Mesendoderm (in vitro differentiated cells): ENCODE data around the gene SUSD3.
A peak's percentile ranks its signal among the peaks of the same experiment; 100 is the strongest.

Source experiments
- DNase-seq: peaks from one replicate; pipeline ENCODE4 v3.0.0; 2013
- H2AK5ac ChIP-seq: 2 replicates; pipeline ENCODE4 v1.6.1; 2013; ENCODE audit warnings: low read length, inconsistent platforms
- H2BK120ac ChIP-seq: 2 replicates; pipeline ENCODE4 v1.6.1; 2013; ENCODE audit warnings: low read depth, mild to moderate bottlenecking, low read length, moderate library complexity, mixed read lengths
- H2BK15ac ChIP-seq: replicated peaks from 2 replicates; pipeline ENCODE4 v1.6.1; 2013; ENCODE audit warnings: low read depth, mild to moderate bottlenecking, moderate library complexity
- H2BK5ac ChIP-seq: 2 replicates; pipeline ENCODE4 v1.6.1; 2013; ENCODE audit warnings: low read length, inconsistent platforms
- H3K18ac ChIP-seq: 2 replicates; pipeline ENCODE4 v1.6.1; 2013; ENCODE audit warnings: mild to moderate bottlenecking, low read length, mixed read lengths
- H3K23ac ChIP-seq: one replicate; pipeline ENCODE4 v1.6.1; 2013; ENCODE audit warnings: low read length
- H3K27ac ChIP-seq: 2 replicates; pipeline ENCODE4 v1.5.1; 2013; ENCODE audit warnings: low read depth, mild to moderate bottlenecking, inconsistent platforms, low read length, moderate library complexity
- H3K27me3 ChIP-seq: 2 replicates; pipeline ENCODE4 v1.6.1; 2013; ENCODE audit warnings: low read length, control low read depth, mild to moderate bottlenecking, inconsistent platforms; ENCODE audit not compliant: insufficient read depth, poor library complexity
- H3K36me3 ChIP-seq: 2 replicates; pipeline ENCODE4 v1.6.1; 2013; ENCODE audit warnings: low read length, inconsistent platforms; ENCODE audit not compliant: control insufficient read depth, insufficient read depth
- H3K4ac ChIP-seq: one replicate; pipeline ENCODE4 v1.6.1; 2013; ENCODE audit warnings: low read depth, mild to moderate bottlenecking, low read length, moderate library complexity
- H3K4me1 ChIP-seq: 2 replicates; pipeline ENCODE4 v1.6.1; 2013; ENCODE audit warnings: low read depth, low read length, inconsistent platforms; ENCODE audit not compliant: control insufficient read depth
- H3K4me2 ChIP-seq: 2 replicates; pipeline ENCODE4 v1.6.1; 2013; ENCODE audit warnings: low read length
- H3K4me3 ChIP-seq: 2 replicates; pipeline ENCODE4 v1.5.1; 2013; ENCODE audit warnings: mild to moderate bottlenecking, low read length
- H3K56ac ChIP-seq: one replicate; pipeline ENCODE4 v1.6.1; 2013; ENCODE audit warnings: low read length
- H3K79me1 ChIP-seq: 2 replicates; pipeline ENCODE4 v1.6.1; 2013; ENCODE audit warnings: low read length, inconsistent platforms
- H3K79me2 ChIP-seq: 2 replicates; pipeline ENCODE4 v1.6.1; 2013; ENCODE audit warnings: mild to moderate bottlenecking, low read length; ENCODE audit not compliant: control insufficient read depth, insufficient read depth
- H3K9ac ChIP-seq: 2 replicates; pipeline ENCODE4 v1.6.1; 2013; ENCODE audit warnings: low read length, inconsistent platforms
- H4K5ac ChIP-seq: one replicate; pipeline ENCODE4 v1.6.1; 2013; ENCODE audit warnings: low read length
- H4K8ac ChIP-seq: one replicate; pipeline ENCODE4 v1.6.1; 2013; ENCODE audit warnings: low read depth, mild to moderate bottlenecking, control low read depth, low read length, moderate library complexity
- WGBS: extraction: QIAGEN DNeasy Blood & Tissue Kit; methylation state at CpG from one replicate; pipeline ENCODE4 v1.1.7; 2013; ENCODE audit warnings: low lambda C conversion rate, missing lambda C conversion rate; ENCODE audit not compliant: insufficient coverage; ENCODE audit errors: extremely low coverage; 5-methylcytosine and 5-hydroxymethylcytosine counted together

SUSD3 gene

GRCh38 chr9:93040409-93040808 lies 18.1 kb upstream of the SUSD3 start:
- no peak overlapping the region for H3K4me3 ChIP-seq
- no peaks in the 10 kb centered on the region for H3K79me1 ChIP-seq
- H2AK5ac ChIP-seq, result no peak overlapping the region
- H4K8ac ChIP-seq, result no peak overlapping the region
- H3K4me2 ChIP-seq, result no peak overlapping the region
- no peak for DNase-seq
- no peak overlapping the region for H3K18ac ChIP-seq
- H3K56ac ChIP-seq, result no peak overlapping the region
- H3K27me3 ChIP-seq, result no peaks in the 10 kb centered on the region
- H3K4ac ChIP-seq, result no peak overlapping the region
- H3K23ac ChIP-seq, result no peak overlapping the region
- WGBS, result no CpG with 5 or more reads among the region's 7 CpGs
- H3K36me3 ChIP-seq, result no peaks in the 10 kb centered on the region
- H3K79me2 ChIP-seq, result no peaks in the 10 kb centered on the region
- H3K27ac ChIP-seq, result no peak overlapping the region
- no peak overlapping the region for H3K9ac ChIP-seq
- H2BK120ac ChIP-seq, result no peak overlapping the region
- no peak overlapping the region for H2BK15ac ChIP-seq
- H4K5ac ChIP-seq, result no peak overlapping the region
- no peaks in the 10 kb centered on the region for H3K4me1 ChIP-seq
- no peak overlapping the region for H2BK5ac ChIP-seq

- Histone ChIP-seq H4K8ac (no peak overlapping the region), H3K18ac (no peak overlapping the region), H2BK120ac (no peak overlapping the region), H2AK5ac (no peak overlapping the region), H3K79me1 (no peaks in the 10 kb centered on the region), H3K9ac (no peak overlapping the region), H3K4ac (no peak overlapping the region), H3K4me3 (no peak overlapping the region), H2BK15ac (no peak overlapping the region), H4K5ac (no peak overlapping the region), H3K27ac (no peak overlapping the region), H3K23ac (no peak overlapping the region), H3K4me1 (no peaks in the 10 kb centered on the region), H3K36me3 (no peaks in the 10 kb centered on the region), H3K4me2 (no peak overlapping the region), H3K79me2 (no peaks in the 10 kb centered on the region), H3K56ac (no peak overlapping the region), H3K27me3 (no peaks in the 10 kb centered on the region), H2BK5ac (no peak overlapping the region)
- WGBS, result no CpG with 5 or more reads among the region's 6 CpGs
- peak; percentile 49 for DNase-seq
These were observed 17.2 kb upstream of the SUSD3 start for GRCh38 chr9:93041108-93041802.

- Histone ChIP-seq H3K9ac (no peak overlapping the region), H4K5ac (no peak overlapping the region), H3K4ac (no peak overlapping the region), H3K4me1 (no peaks in the 10 kb centered on the region), H3K23ac (no peak overlapping the region), H2AK5ac (no peak overlapping the region), H3K56ac (no peak overlapping the region), H3K4me3 (no peak overlapping the region), H3K4me2 (no peak overlapping the region), H3K79me1 (no peaks in the 10 kb centered on the region), H2BK120ac (no peak overlapping the region), H3K27ac (no peak overlapping the region), H3K79me2 (no peaks in the 10 kb centered on the region), H3K27me3 (no peaks in the 10 kb centered on the region), H3K18ac (no peak overlapping the region), H2BK15ac (no peak overlapping the region), H4K8ac (no peak overlapping the region), H2BK5ac (no peak overlapping the region), H3K36me3 (no peaks in the 10 kb centered on the region)
- no CpG with 5 or more reads among the region's 6 CpGs for WGBS
- no peak for DNase-seq
These were observed 15.4 kb upstream of the SUSD3 start for GRCh38 chr9:93043122-93043521.

- Histone ChIP-seq H2BK5ac (no peak overlapping the region), H3K4me2 (no peak overlapping the region), H4K5ac (no peak overlapping the region)
These were observed 13.0 kb upstream of the SUSD3 start for GRCh38 chr9:93045521-93045920.

GRCh38 chr9:93048566-93049448 lies 9.7 kb upstream of the SUSD3 start:
- WGBS, result no CpG with 5 or more reads among the region's 8 CpGs
- Histone ChIP-seq H3K9ac (no peak overlapping the region), H3K56ac (peak overlapping the region; percentile 34), H3K79me2 (no peaks in the 10 kb centered on the region), H2BK5ac (no peak overlapping the region), H4K5ac (no peak overlapping the region), H2BK15ac (no peak overlapping the region), H2AK5ac (no peak overlapping the region), H3K4ac (no peak overlapping the region), H3K4me1 (peaks cover 2% of the 10 kb centered on the region), H3K18ac (no peak overlapping the region), H4K8ac (no peak overlapping the region), H3K23ac (no peak overlapping the region), H3K27me3 (no peaks in the 10 kb centered on the region), H3K79me1 (no peaks in the 10 kb centered on the region), H3K4me2 (no peak overlapping the region), H2BK120ac (no peak overlapping the region), H3K27ac (no peak overlapping the region), H3K36me3 (no peaks in the 10 kb centered on the region), H3K4me3 (no peak overlapping the region)
- DNase-seq, result no peak

More at GRCh38 chr9:93045521-93045920, 13.0 kb upstream of the SUSD3 start:
- no peak overlapping the region for H4K8ac ChIP-seq
- no peak overlapping the region for H3K27ac ChIP-seq
- no peak overlapping the region for H3K9ac ChIP-seq
- WGBS, result no CpG with 5 or more reads among the region's 2 CpGs
- H3K18ac ChIP-seq, result no peak overlapping the region
- no peaks in the 10 kb centered on the region for H3K79me2 ChIP-seq
- no peaks in the 10 kb centered on the region for H3K36me3 ChIP-seq
- H2AK5ac ChIP-seq, result no peak overlapping the region
- H2BK120ac ChIP-seq, result no peak overlapping the region
- no peak overlapping the region for H3K23ac ChIP-seq
- H3K79me1 ChIP-seq, result no peaks in the 10 kb centered on the region
- H3K4me1 ChIP-seq, result no peaks in the 10 kb centered on the region
- no peak overlapping the region for H3K4me3 ChIP-seq
- H3K56ac ChIP-seq, result no peak overlapping the region
- H3K27me3 ChIP-seq, result no peaks in the 10 kb centered on the region
- H2BK15ac ChIP-seq, result no peak overlapping the region
- H3K4ac ChIP-seq, result no peak overlapping the region
- DNase-seq, result no peak
